A549 (cell line): Measurements from ENCODE around the gene SH2D2A. TPM values are rescaled to one million over a fixed set of nuclear protein-coding genes. Genes with fewer than 3 reads are reported as not detected.

Experiments
- ATAC-seq, 2 experiments: fragments of 200-7000 bp in 1 of 2; fragments of >200 bp in 1 of 2; cut with Nextera tagmentation in 1 of 2; cut with Tn5 transposase in 1 of 2; 3 replicates each; pipeline versions ENCODE4 v1.8.0 to v1.9.1; 2018 to 2020; ENCODE audit warnings: mild to moderate bottlenecking in 1 of 2, moderate library complexity in 1 of 2
- CTCF ChIA-PET: fragments of 300-600 bp; sonication (Branson Sonifier 250); formaldehyde crosslinking; extraction: SDS; loops from one replicate; lab custom pipeline; 2021; ENCODE audit warnings: antibody characterized with exemption, inconsistent platforms; lab: Yijun Ruan, JAX
- POLR2A ChIA-PET: fragments of 350-600 bp; formaldehyde crosslinking; extraction: SDS; loops from one replicate; lab custom pipeline; 2021; ENCODE audit warnings: antibody characterized with exemption, inconsistent platforms; lab: Yijun Ruan, JAX
- DNase-seq, 2 experiments: peaks; one replicate each; pipeline versions ENCODE4 v3.0.0 to v3.0.0-alpha.2; 2011 to 2016; ENCODE audit warnings: low read depth in 1 of 2, low spot score in 1 of 2
- FAIRE-seq: peaks from 2 replicates; lab custom pipeline; 2011; peaks lifted over from hg19 to GRCh38; lab: Jason Lieb, UNC
- H3K27ac ChIP-seq, 2 experiments: fragments of >200 bp; sonication (Bioruptor Twin); formaldehyde crosslinking; 3 replicates each; pipeline ENCODE4 v1.5.1; 2016 to 2017
- H3K4me1 ChIP-seq: fragments of >200 bp; sonication (Bioruptor Twin); formaldehyde crosslinking; 3 replicates; pipeline ENCODE4 v1.6.1; 2016
- H3K4me2 ChIP-seq: fragments of >200 bp; sonication (Bioruptor Twin); formaldehyde crosslinking; 3 replicates; pipeline ENCODE4 v1.6.1; 2016
- H3K4me3 ChIP-seq: fragments of >200 bp; sonication (Bioruptor Twin); formaldehyde crosslinking; 3 replicates; pipeline ENCODE4 v1.5.1; 2016
- H3K9me3 ChIP-seq: fragments of >200 bp; sonication (Bioruptor Twin); formaldehyde crosslinking; 3 replicates; pipeline ENCODE4 v1.6.1; 2016
- CHD2 ChIP-seq: fragments of 150-350 bp; IDR thresholded peaks from 2 replicates; pipeline ENCODE4 v1.6.1; 2014; ENCODE audit warnings: low read length; ENCODE audit not compliant: partially characterized antibody
- E2F6 ChIP-seq: IDR thresholded peaks from 2 replicates; pipeline ENCODE4 v1.6.1; 2012; ENCODE audit warnings: low read depth, borderline replicate concordance
- EHF ChIP-seq: fragments of 250-450 bp; sonication (Bioruptor Pico); IDR thresholded peaks from 2 replicates; pipeline ENCODE4 v1.5.0; 2020; ENCODE audit warnings: mild to moderate bottlenecking
- EHMT2 ChIP-seq: fragments of 200-600 bp; sonication (generic); IDR thresholded peaks from 2 replicates; pipeline ENCODE4 v1.6.1; 2016; ENCODE audit warnings: antibody characterized with exemption, low read depth, mild to moderate bottlenecking, moderate library complexity
- EP300 ChIP-seq, 2 experiments: fragments of >200 bp; sonication (Bioruptor Twin); formaldehyde crosslinking; IDR thresholded peaks; 2 replicates in 1 of 2; 3 replicates in 1 of 2; pipeline ENCODE4 v1.6.1; 2016 to 2017
- ESRRA ChIP-seq: fragments of 150-350 bp; IDR thresholded peaks from 2 replicates; pipeline ENCODE4 v1.6.1; 2014; ENCODE audit warnings: mild to moderate bottlenecking, low read length, borderline replicate concordance
- FOSB ChIP-seq: fragments of 250-450 bp; sonication (Bioruptor Pico); IDR thresholded peaks from 2 replicates; pipeline ENCODE4 v1.5.0; 2020; ENCODE audit warnings: mild to moderate bottlenecking, moderate library complexity
- FOXS1 ChIP-seq: fragments of 250-450 bp; sonication (Bioruptor Pico); IDR thresholded peaks from 2 replicates; pipeline ENCODE4 v1.5.0; 2020; ENCODE audit warnings: mild to moderate bottlenecking, moderate library complexity
- GATA3 ChIP-seq: IDR thresholded peaks from 2 replicates; pipeline ENCODE4 v1.6.1; 2012; ENCODE audit warnings: borderline replicate concordance
- HOXA7 ChIP-seq: fragments of 250-450 bp; sonication (Bioruptor Pico); IDR thresholded peaks from 2 replicates; pipeline ENCODE4 v1.5.0; 2020; ENCODE audit warnings: mild to moderate bottlenecking, moderate library complexity
- JUN ChIP-seq, 2 experiments: fragments of >200 bp; sonication (Bioruptor Twin); formaldehyde crosslinking; IDR thresholded peaks; 2 replicates in 1 of 2; 3 replicates in 1 of 2; pipeline ENCODE4 v1.6.1; 2016 to 2017
- JUNB ChIP-seq: fragments of >200 bp; sonication (Bioruptor Twin); formaldehyde crosslinking; IDR thresholded peaks from 2 replicates; pipeline ENCODE4 v1.6.1; 2016
- KDM1A ChIP-seq: fragments of 200-600 bp; sonication (generic); IDR thresholded peaks from 2 replicates; pipeline ENCODE4 v1.6.1; 2016; ENCODE audit warnings: low read depth, mild to moderate bottlenecking
- KDM5A ChIP-seq: fragments of 200-600 bp; sonication (generic); IDR thresholded peaks from 2 replicates; pipeline ENCODE4 v1.6.1; 2016; ENCODE audit warnings: antibody characterized with exemption, mild to moderate bottlenecking
- MAZ ChIP-seq: fragments of 150-350 bp; IDR thresholded peaks from 2 replicates; pipeline ENCODE4 v1.6.1; 2014; ENCODE audit warnings: antibody characterized with exemption, low read depth, low read length, borderline replicate concordance
- NFE2L2 ChIP-seq: fragments of 150-350 bp; conservative IDR thresholded peaks from 2 replicates; pipeline ENCODE4 v1.6.1; 2014; ENCODE audit warnings: low read length
- NPAS2 ChIP-seq: fragments of 250-450 bp; sonication (Bioruptor Pico); IDR thresholded peaks from 2 replicates; pipeline ENCODE4 v1.8.0; 2022; ENCODE audit warnings: mild to moderate bottlenecking, moderate library complexity, borderline replicate concordance
- NR3C1 ChIP-seq: fragments of >200 bp; sonication (Bioruptor Twin); formaldehyde crosslinking; IDR thresholded peaks from 3 replicates; pipeline ENCODE4 v1.6.1; 2017
- PBX3 ChIP-seq: IDR thresholded peaks from 2 replicates; pipeline ENCODE4 v1.6.1; 2012
- POLR2AphosphoS2 ChIP-seq: conservative IDR thresholded peaks from 2 replicates; pipeline ENCODE4 v1.6.1; 2012; ENCODE audit warnings: low read length, improper control_type of control experiment, inconsistent platforms
- RAD21 ChIP-seq, 2 experiments: fragments of >200 bp in 1 of 2; sonication (Bioruptor Twin) in 1 of 2; formaldehyde crosslinking in 1 of 2; IDR thresholded peaks in 1 of 2; conservative IDR thresholded peaks in 1 of 2; 2 replicates in 1 of 2; 3 replicates in 1 of 2; pipeline ENCODE4 v1.6.1; 2012 to 2018; ENCODE audit warnings: inconsistent platforms in 1 of 2
- RNF2 ChIP-seq: fragments of 200-600 bp; sonication (generic); IDR thresholded peaks from 2 replicates; pipeline ENCODE4 v1.6.1; 2016; ENCODE audit warnings: low read depth, mild to moderate bottlenecking, antibody characterized with exemption, moderate library complexity, borderline replicate concordance
- TP53 ChIP-seq: fragments of 250-450 bp; sonication (Bioruptor Pico); IDR thresholded peaks from 2 replicates; pipeline ENCODE4 v1.5.0; 2021; ENCODE audit warnings: mild to moderate bottlenecking, moderate library complexity
- ZC3H11A ChIP-seq: fragments of 450-650 bp; IDR thresholded peaks from 2 replicates; pipeline ENCODE4 v1.6.1; 2014; ENCODE audit warnings: antibody characterized with exemption, mild to moderate bottlenecking
- ZNF302 ChIP-seq: fragments of 250-450 bp; sonication (Bioruptor Pico); IDR thresholded peaks from 2 replicates; pipeline ENCODE4 v1.9.0; 2021; ENCODE audit warnings: inconsistent platforms, mild to moderate bottlenecking, moderate library complexity
- WGBS: methylation state at CpG from one replicate; pipeline ENCODE4 v1.1.6; 2017; ENCODE audit errors: missing lambda C conversion rate; 5-methylcytosine and 5-hydroxymethylcytosine counted together
- polyA plus RNA-seq, 4 experiments: library from polyadenylated mRNA; depleted of rRNA in 3 of 4; stranded (reverse); fragments of >200 nt; fragmentation: RNase III in 1 of 4; extraction: RNeasy Plus Mini Kit Qiagen cat#74134 plus additional on column Dnase treatment in 1 of 4; gene quantifications; 2 replicates in 3 of 4; 3 replicates in 1 of 4; pipeline ENCODE4 v1.2.3, GENCODE V29; 2011 to 2017
- TF ChIP-seq, protein P1 (sequence below): fragments of >200 bp; sonication (Bioruptor Twin); formaldehyde crosslinking; IDR thresholded peaks from 3 replicates; pipeline ENCODE4 v1.5.1; 2016
- TF ChIP-seq, protein P2 (sequence below): fragments of 200-600 bp; sonication (generic); IDR thresholded peaks from 2 replicates; pipeline ENCODE4 v1.6.1; 2016; ENCODE audit warnings: antibody characterized with exemption, mild to moderate bottlenecking, moderate library complexity

Gene SH2D2A
- polyA plus RNA-seq, 2 of the 4 experiments (the other 2 are of a cell fraction), result 1.6 to 1.8 TPM

GRCh38 chr1:156852418-156852874 is 35.8 kb upstream of the SH2D2A start:
- H3K27ac ChIP-seq, result no peak overlapping the region
- WGBS, result 37% methylated on average over 5 of the region's 9 CpGs
- no peaks in the 10 kb centered on the region for H3K9me3 ChIP-seq
- peak in 1 of 2 experiments; percentile 27 for DNase-seq
- H3K4me2 ChIP-seq, result peak overlapping the region; percentile 17; the same call in 1 of the 3 replicates
- CTCF ChIA-PET, result interaction anchor here (1.0 to 20.9 kb wide), 11 partner anchors 8 to 197 kb away, joined by 3 to 480 read pairs (median 12); partner anchors contain the start of genes LRRC71, NTRK1 and PEAR1
- no peak for FAIRE-seq
- peaks cover 9% of the 10 kb centered on the region; the same call in 2 of the 3 replicates for H3K4me1 ChIP-seq
- H3K4me3 ChIP-seq, result no peak overlapping the region
- TF ChIP-seq EP300 (IDR thresholded peaks at IDR 0.05) (no peak), JUN (IDR thresholded peaks at IDR 0.05) (no peak), RAD21 (conservative IDR thresholded peaks at IDR 0.05 in 1 of 2, IDR thresholded peaks at IDR 0.05 in 1 of 2) (no peak), GATA3 (no peak), FOSB (CRISPR knock-in tag) (no peak), KDM5A (no peak), ZNF302 (CRISPR knock-in tag) (no peak), POLR2AphosphoS2 (no peak), KDM1A (no peak), JUNB (no peak), NR3C1 (no peak), E2F6 (no peak), EHF (CRISPR knock-in tag) (no peak), EHMT2 (no peak), NPAS2 (CRISPR knock-in tag) (no peak), MAZ (no peak)
- TF ChIP-seq, protein P1, sequence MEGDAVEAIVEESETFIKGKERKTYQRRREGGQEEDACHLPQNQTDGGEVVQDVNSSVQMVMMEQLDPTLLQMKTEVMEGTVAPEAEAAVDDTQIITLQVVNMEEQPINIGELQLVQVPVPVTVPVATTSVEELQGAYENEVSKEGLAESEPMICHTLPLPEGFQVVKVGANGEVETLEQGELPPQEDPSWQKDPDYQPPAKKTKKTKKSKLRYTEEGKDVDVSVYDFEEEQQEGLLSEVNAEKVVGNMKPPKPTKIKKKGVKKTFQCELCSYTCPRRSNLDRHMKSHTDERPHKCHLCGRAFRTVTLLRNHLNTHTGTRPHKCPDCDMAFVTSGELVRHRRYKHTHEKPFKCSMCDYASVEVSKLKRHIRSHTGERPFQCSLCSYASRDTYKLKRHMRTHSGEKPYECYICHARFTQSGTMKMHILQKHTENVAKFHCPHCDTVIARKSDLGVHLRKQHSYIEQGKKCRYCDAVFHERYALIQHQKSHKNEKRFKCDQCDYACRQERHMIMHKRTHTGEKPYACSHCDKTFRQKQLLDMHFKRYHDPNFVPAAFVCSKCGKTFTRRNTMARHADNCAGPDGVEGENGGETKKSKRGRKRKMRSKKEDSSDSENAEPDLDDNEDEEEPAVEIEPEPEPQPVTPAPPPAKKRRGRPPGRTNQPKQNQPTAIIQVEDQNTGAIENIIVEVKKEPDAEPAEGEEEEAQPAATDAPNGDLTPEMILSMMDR, result no peak
- POLR2A ChIA-PET, result no interaction called here
- peak in 1 of 2 experiments; percentile 37; a peak in 3 of 6 replicates for ATAC-seq

GRCh38 chr1:156851779-156852417 is 35.2 kb upstream of the SH2D2A start:
- ATAC-seq, result peak in 1 of 2 experiments; percentile 6; a peak in 1 of 6 replicates
- H3K4me2 ChIP-seq, result 0 out of 3 replicates have a peak overlapping the region, but pooled peaks have one; percentile 17
- FAIRE-seq, result no peak
- peaks cover 9% of the 10 kb centered on the region; the same call in 2 of the 3 replicates for H3K4me1 ChIP-seq
- WGBS, result 76% methylated on average over 13 of the region's 17 CpGs
- ChIA-PET CTCF (interaction anchor here (1.0 to 20.9 kb wide), 11 partner anchors 9 to 175 kb away, joined by 3 to 480 read pairs (median 27); partner anchors contain the start of genes INSRR, LRRC71, NES and NTRK1), POLR2A (no interaction called here)
- H3K27ac ChIP-seq, result no peak overlapping the region
- TF ChIP-seq CHD2 (no peak), FOXS1 (CRISPR knock-in tag) (no peak)
- no peaks in the 10 kb centered on the region for H3K9me3 ChIP-seq
- H3K4me3 ChIP-seq, result no peak overlapping the region
- DNase-seq, result no peak

DNA sequence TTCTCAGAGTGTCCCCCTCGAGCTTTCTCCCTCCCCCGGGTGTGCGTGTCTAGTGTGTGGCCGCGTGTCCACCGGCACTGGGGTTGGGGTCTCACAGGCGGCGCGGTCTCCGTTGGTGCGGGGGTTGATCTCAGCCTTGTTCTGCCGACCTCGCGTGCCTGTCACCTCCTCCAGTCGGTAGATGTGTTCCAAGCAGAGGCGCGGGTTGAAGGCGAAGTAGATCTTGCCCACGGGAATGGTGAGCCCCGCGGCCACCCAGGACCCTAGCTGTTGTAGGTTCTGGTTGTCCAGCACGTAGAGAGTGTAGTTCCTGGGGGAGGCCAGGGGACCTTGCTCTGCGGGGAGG is 32.5 kb upstream of the SH2D2A start:
- FAIRE-seq (no peak), DNase-seq (no peak), ATAC-seq (no peak)
- ChIA-PET CTCF (interaction anchor here (0.9 to 20.9 kb wide), 8 partner anchors 9 to 121 kb away, joined by 3 to 480 read pairs (median 4); partner anchors contain the start of genes INSRR, ISG20L2, LRRC71 and METTL25B), POLR2A (no interaction called here)
- no peak overlapping the region for H3K27ac ChIP-seq
- peaks cover 9% of the 10 kb centered on the region; the same call in 2 of the 3 replicates for H3K4me1 ChIP-seq
- no peak overlapping the region for H3K4me2 ChIP-seq
- no peaks in the 10 kb centered on the region for H3K9me3 ChIP-seq
- no peak overlapping the region for H3K4me3 ChIP-seq
- 86% methylated on average over 11 of the region's 23 CpGs for WGBS
- TF ChIP-seq, protein P2, sequence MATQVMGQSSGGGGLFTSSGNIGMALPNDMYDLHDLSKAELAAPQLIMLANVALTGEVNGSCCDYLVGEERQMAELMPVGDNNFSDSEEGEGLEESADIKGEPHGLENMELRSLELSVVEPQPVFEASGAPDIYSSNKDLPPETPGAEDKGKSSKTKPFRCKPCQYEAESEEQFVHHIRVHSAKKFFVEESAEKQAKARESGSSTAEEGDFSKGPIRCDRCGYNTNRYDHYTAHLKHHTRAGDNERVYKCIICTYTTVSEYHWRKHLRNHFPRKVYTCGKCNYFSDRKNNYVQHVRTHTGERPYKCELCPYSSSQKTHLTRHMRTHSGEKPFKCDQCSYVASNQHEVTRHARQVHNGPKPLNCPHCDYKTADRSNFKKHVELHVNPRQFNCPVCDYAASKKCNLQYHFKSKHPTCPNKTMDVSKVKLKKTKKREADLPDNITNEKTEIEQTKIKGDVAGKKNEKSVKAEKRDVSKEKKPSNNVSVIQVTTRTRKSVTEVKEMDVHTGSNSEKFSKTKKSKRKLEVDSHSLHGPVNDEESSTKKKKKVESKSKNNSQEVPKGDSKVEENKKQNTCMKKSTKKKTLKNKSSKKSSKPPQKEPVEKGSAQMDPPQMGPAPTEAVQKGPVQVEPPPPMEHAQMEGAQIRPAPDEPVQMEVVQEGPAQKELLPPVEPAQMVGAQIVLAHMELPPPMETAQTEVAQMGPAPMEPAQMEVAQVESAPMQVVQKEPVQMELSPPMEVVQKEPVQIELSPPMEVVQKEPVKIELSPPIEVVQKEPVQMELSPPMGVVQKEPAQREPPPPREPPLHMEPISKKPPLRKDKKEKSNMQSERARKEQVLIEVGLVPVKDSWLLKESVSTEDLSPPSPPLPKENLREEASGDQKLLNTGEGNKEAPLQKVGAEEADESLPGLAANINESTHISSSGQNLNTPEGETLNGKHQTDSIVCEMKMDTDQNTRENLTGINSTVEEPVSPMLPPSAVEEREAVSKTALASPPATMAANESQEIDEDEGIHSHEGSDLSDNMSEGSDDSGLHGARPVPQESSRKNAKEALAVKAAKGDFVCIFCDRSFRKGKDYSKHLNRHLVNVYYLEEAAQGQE, result no peak
- TF ChIP-seq ZNF302 (CRISPR knock-in tag) (no peak), CHD2 (no peak), JUNB (no peak), RNF2 (no peak), PBX3 (no peak), ESRRA (no peak), NFE2L2 (no peak), HOXA7 (CRISPR knock-in tag) (no peak), TP53 (CRISPR knock-in tag) (no peak), ZC3H11A (no peak)
